Lower lobe of right lung (tissue), 2 donors: ENCODE measurements around the gene EXOSC7. TPM values are rescaled to one million over a fixed set of nuclear protein-coding genes. Genes with fewer than 3 reads are reported as not detected.
"Not testable (repeated sequence)": the region's sequence is repeated elsewhere in the genome, so short reads cannot be mapped to it uniquely, and the experiment has no call there.

Experiments used
- ATAC-seq, 2 donors: fragments of 200-7000 bp; cut with Tn5 transposase; one replicate each; pipeline ENCODE4 v1.9.1; 2020 to 2022; ENCODE audit warnings: mild to moderate bottlenecking in 2 of 2, moderate library complexity in 2 of 2
- DNase-seq: peaks from one replicate; pipeline ENCODE4 v3.0.0-alpha.2; 2020
- H3K27ac ChIP-seq: fragments of 200-600 bp; one replicate; pipeline ENCODE4 v1.8.0; 2022
- H3K27me3 ChIP-seq: fragments of 200-600 bp; one replicate; pipeline ENCODE4 v1.8.0; 2022; ENCODE audit warnings: low read depth
- H3K36me3 ChIP-seq: fragments of 200-600 bp; one replicate; pipeline ENCODE4 v1.8.0; 2022; ENCODE audit warnings: mild to moderate bottlenecking
- H3K4me1 ChIP-seq: fragments of 200-600 bp; one replicate; pipeline ENCODE4 v1.8.0; 2022
- H3K4me3 ChIP-seq: fragments of 200-600 bp; one replicate; pipeline ENCODE4 v1.8.0; 2022; ENCODE audit warnings: mild to moderate bottlenecking
- H3K9me3 ChIP-seq: fragments of 200-600 bp; one replicate; pipeline ENCODE4 v1.8.0; 2022
- CTCF ChIP-seq: fragments of 200-600 bp; IDR thresholded peaks from one replicate; pipeline ENCODE4 v1.8.0; 2022; ENCODE audit warnings: antibody characterized with exemption, mild to moderate bottlenecking
- intact Hi-C: fragments of 100-400 bp; cut with DNase I; formaldehyde crosslinking; loops from one replicate; pipeline ENCODE4 v1.11.0; 2022
- total RNA-seq: library from RNA; stranded (reverse); fragmentation: NEBNext Ultra II Directional; extraction: Animal tissue kit (Norgen Biotek cat#: 25700); gene quantifications from one replicate; pipeline ENCODE4 v1.2.1, GENCODE V29; 2021
- donor health status: DM: no; HTN: yes; CAD: no; lungs with severe emphysema.

EXOSC7 gene
- total RNA-seq, 1 donor from 2014 or later = 32.9 TPM

GRCh38 chr3:44981751-44982150, 5.7 kb downstream of the EXOSC7 start:
- H3K9me3 ChIP-seq = no peaks in the 10 kb centered on the region
- H3K27ac ChIP-seq = peak overlapping the region; percentile 1
- peaks cover 63% of the 10 kb centered on the region for H3K4me1 ChIP-seq
- no peaks in the 10 kb centered on the region for H3K27me3 ChIP-seq
- ATAC-seq = no peak
- intact Hi-C loops = no loop called here
- H3K4me3 ChIP-seq = no peak overlapping the region
- H3K36me3 ChIP-seq = no peaks in the 10 kb centered on the region
- no peak for TF ChIP-seq CTCF
- no peak for DNase-seq

- H3K4me1 ChIP-seq = peaks cover 54% of the 10 kb centered on the region
- intact Hi-C loops = no loop called here
- no peak for TF ChIP-seq CTCF
These were observed 6.8 kb downstream of the EXOSC7 start for GRCh38 chr3:44982817-44983216.

GRCh38 chr3:44983484-44983941, 7.5 kb downstream of the EXOSC7 start:
- no peak overlapping the region for H3K4me3 ChIP-seq
- no peaks in the 10 kb centered on the region for H3K9me3 ChIP-seq
- DNase-seq = no peak
- no peaks in the 10 kb centered on the region for H3K27me3 ChIP-seq
- peak; percentile 42 to 70 for ATAC-seq
- intact Hi-C loops = no loop called here
- no peaks in the 10 kb centered on the region for H3K36me3 ChIP-seq
- peaks cover 52% of the 10 kb centered on the region for H3K4me1 ChIP-seq
- no peak for TF ChIP-seq CTCF
- H3K27ac ChIP-seq = no peak overlapping the region

More at GRCh38 chr3:44982817-44983216, 6.8 kb downstream of the EXOSC7 start:
- Histone ChIP-seq H3K27me3 (no peaks in the 10 kb centered on the region), H3K27ac (no peak overlapping the region), H3K36me3 (no peaks in the 10 kb centered on the region), H3K9me3 (no peaks in the 10 kb centered on the region), H3K4me3 (no peak overlapping the region)
- DNase-seq (no peak), ATAC-seq (no peak)

- peak; percentile 20 to 30 for ATAC-seq
- H3K27ac ChIP-seq = no peak overlapping the region
- H3K9me3 ChIP-seq = no peaks in the 10 kb centered on the region
- peaks cover 56% of the 10 kb centered on the region for H3K4me1 ChIP-seq
- no peak for DNase-seq
- TF ChIP-seq CTCF = no peak
- no peak overlapping the region for H3K4me3 ChIP-seq
- H3K36me3 ChIP-seq = peaks cover under 1% of the 10 kb centered on the region
- no peaks in the 10 kb centered on the region for H3K27me3 ChIP-seq
- intact Hi-C loops = no loop called here
These were observed 8.3 kb downstream of the EXOSC7 start for GRCh38 chr3:44984335-44984734.

GRCh38 chr3:44986330-44986729, 10.3 kb downstream of the EXOSC7 start:
- peaks cover 43% of the 10 kb centered on the region for H3K4me1 ChIP-seq
- H3K27me3 ChIP-seq, DNase-seq, H3K9me3 ChIP-seq, H3K27ac ChIP-seq, H3K4me3 ChIP-seq, intact Hi-C loops, ATAC-seq: not testable (repeated sequence)
- peaks cover 19% of the 10 kb centered on the region for H3K36me3 ChIP-seq

- Histone ChIP-seq H3K9me3 (no peaks in the 10 kb centered on the region), H3K27ac (no peak overlapping the region), H3K4me3 (no peak overlapping the region), H3K4me1 (peaks cover 40% of the 10 kb centered on the region), H3K36me3 (peaks cover 29% of the 10 kb centered on the region), H3K27me3 (no peaks in the 10 kb centered on the region)
- no peak for TF ChIP-seq CTCF
- DNase-seq (no peak), ATAC-seq (no peak)
- intact Hi-C loops = no loop called here
These were observed 11.3 kb downstream of the EXOSC7 start for GRCh38 chr3:44987332-44987731.
